Suppressor macrophage treated with lipopolysaccharide for 4 hours (primary cell): ENCODE results near the gene CCDC92.

ENCODE experiments used
- DNase-seq: peaks from one replicate; pipeline ENCODE4 v3.0.0-alpha.2; 2020

The CCDC92 gene, protein sequence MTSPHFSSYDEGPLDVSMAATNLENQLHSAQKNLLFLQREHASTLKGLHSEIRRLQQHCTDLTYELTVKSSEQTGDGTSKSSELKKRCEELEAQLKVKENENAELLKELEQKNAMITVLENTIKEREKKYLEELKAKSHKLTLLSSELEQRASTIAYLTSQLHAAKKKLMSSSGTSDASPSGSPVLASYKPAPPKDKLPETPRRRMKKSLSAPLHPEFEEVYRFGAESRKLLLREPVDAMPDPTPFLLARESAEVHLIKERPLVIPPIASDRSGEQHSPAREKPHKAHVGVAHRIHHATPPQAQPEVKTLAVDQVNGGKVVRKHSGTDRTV

DNA sequence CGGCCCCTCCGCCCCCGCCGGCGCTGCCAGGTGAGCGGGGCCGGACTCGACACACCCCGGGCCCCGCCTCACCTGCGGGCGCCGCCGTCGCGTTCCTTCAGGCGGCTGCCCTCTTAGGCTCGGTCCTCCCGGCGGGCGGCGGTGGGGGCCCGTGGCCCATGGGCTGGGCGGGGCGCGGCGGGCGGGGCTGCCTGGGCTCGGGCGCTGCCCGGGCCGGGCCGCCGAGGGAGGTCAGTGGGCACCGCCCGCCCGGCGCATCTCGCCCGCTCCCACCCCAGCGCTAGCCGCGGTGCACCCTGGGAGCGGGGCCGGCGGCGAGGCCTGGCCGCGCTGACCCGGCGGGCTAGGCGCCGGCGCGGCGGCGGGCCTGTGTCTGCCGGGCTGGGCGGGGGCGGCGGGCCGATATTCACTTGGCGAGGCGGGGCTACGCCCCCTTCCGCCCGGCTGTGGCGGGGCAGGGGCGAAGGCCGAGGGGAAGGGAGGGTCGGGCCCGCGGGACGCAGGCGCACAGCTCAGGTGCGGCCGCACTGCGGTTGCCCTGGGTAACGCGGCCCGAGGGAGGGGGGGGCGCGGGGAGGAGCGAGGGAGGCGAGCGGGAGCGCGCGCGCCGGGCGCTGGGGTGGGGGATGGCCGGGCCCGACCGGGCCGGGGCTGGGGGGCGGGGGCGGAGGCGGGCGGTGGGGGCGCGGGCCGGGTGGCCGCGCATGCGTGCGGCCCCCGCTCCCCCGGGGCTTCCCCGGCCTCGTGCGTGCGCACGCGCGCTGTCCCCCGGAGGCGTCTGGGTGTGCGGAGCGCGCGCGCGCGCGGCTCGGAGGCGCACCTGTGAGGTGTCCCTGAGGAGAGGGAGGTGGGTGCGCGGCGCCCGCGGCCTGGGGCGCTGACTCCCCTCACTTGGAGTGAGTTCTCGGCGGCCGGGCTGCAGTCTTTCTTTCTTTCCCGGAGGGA lies at the start of gene CCDC92, which contains the start of gene ZNF664:
Gene CCDC92 (minus strand): TSS at position 375 of the 945 bp plus-strand sequence. CDS start 28,526 bp downstream, outside the sequence.
Gene ZNF664 (plus strand): TSS at position 759 of the 945 bp plus-strand sequence. CDS start 38,930 bp downstream, outside the sequence.
- DNase-seq: peak; percentile 89

DNA sequence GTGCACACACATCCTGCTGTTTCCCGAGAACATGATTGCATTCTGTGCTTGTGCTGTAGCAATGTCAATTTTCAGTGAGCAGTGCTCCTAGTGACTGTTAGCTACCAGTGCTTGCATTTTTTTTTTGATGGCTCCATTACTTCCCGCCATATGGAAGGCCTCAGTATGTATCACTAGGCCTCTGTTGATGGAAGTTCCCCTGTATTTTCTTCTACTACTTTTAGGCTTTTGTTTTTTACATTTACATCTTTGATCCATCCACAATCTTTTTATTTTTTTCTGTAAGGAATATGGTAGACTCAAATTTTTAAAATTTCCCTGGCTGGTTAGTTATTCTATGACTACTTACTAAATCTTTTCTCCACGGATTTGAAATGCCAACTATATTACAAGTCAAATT lies 49.5 kb upstream of the CCDC92 start:
- no peak for DNase-seq

DNA sequence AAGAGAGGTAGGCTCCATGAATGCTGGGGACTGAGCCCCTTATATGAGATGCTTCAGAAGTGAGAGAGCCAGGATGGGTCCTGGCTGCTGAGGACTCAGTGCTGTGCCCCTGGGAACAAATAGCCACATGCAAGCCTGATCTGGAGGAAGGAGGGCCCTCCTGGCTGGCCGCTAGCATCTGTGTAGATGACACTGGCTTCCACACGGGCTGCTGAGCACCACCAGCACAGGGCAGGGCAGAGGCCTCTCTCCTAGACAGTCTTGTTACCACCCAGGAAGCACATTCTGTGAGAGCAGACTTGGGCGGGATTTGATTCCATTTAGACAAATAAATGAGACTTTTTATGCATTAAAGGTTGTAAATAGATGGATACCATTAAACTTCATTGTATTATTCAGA lies 48.4 kb upstream of the CCDC92 start:
- DNase-seq: no peak

DNA sequence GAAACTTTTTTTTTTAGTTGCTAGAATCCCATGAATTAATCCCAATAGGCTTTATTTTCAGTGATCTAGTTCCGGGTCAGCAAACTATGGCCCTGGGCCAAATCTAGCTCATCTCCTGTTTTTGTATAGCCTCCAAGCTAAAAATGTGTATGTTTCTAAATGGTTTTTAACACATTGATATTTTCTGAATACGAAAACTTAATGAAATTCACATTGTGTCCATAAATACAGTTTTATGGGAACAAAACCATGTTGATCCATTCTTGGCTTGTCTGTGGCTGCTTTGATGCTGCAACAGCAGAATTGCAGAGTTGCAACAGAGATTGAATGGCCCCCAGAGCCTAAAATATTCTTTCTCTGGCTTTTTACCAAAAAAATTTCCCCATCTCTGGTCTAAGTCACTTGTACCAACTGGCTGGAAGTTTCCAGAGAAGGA lies 47.9 kb upstream of the CCDC92 start:
- DNase-seq: no peak

DNA sequence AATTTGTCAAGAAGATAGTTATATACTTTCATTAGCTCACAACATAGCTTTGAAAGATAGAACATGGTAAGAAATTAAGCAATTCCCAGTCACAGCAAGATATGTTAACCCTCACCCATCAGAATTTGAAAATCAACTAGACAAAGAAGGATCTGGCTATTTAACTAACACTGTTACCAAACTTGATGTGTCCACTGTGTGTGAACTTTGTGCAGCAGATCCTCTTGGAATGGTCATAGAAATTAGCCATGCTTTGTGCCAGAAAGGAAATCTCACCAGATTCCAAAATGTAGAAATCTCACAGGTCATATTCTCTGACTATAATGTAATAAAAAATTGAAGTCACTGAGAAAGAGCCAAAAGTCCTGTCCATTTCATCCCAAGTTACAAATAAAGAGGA lies 46.5 kb upstream of the CCDC92 start:
- no peak for DNase-seq

DNA sequence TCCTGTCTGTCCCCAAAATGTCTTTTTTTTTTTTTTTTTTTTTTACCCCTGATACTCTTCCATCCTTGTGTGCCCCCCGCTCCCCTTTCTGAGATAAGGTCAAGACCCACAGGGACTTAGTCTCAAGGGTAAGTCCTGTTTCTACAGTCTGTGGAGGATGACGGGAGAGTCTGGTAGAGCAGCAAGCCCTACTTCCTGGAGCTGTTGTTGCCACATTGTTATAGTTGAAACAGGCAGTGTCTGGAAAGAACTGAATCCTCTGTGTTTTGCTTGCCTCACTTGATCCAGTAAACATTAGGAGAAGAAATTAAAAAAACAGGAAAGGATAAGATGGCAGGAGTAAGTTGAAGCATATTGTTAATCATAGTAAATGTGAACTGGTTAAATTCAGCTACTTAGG lies 45.9 kb upstream of the CCDC92 start:
- DNase-seq: no peak

DNA sequence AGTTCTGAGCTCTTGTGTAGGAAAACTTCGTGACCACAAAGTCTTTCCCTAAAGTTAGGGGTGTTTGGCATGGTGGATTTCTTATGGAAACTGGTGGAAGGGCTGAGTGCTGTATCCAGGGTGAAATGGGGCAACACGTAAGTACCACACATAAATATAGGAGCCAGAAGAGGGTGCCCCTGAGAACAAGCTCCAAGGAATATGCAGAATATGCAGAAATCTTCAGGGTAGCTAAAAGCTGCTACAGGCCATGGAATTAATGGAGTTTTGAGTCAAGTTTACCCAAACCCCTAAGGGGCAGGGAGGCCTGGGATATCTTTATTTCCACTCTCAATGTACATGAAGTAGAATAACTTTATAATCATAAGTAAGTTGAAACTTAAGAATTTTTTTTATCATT lies 44.4 kb upstream of the CCDC92 start:
- DNase-seq: no peak

DNA sequence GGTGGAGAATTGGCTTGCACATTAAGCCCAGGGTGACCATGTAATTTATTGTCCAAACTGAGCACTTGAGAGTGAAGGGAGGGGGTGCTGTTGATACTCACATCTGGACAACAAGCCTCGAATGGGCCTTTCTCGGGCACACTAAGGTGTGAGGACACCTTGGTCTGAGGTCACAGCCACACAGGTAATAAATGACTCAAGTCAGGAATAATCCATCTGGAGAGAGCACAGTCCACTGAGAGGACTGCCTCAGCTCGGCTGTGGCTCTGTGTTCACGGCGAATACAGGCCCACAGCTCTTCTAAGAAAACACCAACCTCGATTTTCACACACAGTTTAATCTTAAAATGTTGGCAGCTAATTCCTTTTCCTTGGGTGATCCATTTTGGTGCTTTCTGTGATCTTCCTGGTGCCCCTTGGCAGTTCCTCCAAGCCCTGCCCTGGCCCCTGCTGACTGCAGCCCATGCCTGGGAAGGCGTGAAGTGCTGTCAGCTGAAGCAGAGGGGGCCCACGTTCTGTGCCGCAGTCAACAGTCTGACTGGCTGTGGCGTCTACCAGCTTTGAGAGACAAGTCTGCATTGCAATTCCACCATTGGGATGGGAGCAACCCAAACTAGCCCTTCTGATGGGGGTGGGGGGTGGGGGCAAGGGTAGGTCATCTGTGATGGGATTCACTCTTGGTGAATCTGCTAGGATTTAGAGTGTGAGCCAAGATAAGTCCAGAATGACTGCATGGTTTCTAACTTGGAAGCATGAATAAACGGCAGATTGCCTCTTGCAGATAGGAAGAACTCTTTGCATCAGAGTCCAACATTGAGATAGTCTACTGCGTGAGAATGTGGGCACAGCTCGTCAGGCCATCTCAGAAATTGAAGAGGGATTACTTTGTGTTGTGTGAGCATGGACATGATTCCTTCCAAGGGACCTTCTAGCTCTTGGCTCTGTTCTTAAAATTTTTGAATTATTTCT lies 43.1 kb upstream of the CCDC92 start:
- DNase-seq: no peak

DNA sequence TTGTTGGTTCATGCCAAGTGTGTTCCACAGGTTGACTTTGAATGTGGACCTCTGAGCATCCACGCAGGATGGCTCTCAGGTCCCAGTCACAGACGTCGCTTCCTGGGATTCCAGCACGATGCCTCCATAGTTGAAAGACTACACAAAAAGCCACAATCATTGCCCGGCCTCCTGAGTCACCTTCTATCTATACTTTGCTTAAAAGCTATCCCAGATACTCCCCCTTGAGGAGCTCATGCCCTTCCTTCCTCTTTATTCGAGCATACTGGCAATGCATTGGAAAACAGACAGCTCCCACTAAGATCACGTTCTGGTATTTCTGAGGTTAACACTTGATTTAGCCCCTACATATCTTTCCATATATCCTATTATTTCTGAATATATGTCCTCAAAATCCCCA lies 40.4 kb upstream of the CCDC92 start:
- DNase-seq: no peak

DNA sequence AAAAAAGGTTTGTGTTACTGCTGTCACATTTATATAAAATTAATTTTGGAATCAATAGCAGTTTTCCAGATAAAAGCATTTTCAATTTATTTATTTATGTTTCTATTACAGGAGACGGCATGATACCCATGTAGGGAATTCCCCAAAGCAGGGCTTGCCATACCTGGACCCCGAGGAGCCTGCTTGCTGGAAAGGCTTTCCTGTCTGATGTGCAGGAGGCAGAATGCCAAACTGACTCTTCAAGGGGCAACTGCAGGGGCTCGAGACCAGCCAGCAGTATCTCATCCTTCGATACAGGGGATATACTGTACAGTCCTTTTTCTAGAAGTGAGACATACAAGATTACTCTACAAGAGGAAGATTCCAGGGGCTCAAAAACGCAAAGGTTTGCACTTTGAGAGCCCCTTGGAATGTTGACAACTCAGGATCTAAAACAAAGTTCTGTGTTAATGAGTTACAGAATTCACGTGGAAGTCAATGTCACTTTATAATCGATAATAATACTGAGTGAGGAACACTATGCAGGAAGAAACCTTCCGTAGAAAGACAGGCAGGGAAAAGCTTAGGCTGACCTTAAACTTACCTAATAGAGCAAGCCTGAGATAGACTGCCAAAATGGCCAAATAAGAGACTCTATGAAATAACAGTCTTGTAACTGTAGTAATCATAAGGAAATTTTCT lies 38.9 kb upstream of the CCDC92 start:
- no peak for DNase-seq

DNA sequence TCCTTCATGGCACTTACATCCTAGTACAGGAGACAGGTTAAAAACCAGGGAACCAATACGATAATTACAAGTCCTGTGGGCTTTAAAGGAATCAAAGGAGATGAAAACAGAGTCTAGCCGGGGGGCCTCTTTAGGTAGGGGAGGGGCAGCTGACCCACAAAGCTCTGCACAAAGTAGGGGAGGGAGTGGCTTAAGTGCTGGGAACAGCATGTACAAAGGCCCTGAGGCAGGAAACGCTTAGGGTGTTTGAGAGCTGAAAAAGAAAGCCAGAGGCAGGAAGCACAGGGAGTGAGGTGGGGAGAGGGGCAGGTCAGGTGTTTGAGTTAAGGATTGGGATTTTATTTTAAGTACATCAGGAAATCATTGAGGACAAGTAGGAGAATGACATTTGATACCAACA lies 38.1 kb upstream of the CCDC92 start:
- no peak for DNase-seq

DNA sequence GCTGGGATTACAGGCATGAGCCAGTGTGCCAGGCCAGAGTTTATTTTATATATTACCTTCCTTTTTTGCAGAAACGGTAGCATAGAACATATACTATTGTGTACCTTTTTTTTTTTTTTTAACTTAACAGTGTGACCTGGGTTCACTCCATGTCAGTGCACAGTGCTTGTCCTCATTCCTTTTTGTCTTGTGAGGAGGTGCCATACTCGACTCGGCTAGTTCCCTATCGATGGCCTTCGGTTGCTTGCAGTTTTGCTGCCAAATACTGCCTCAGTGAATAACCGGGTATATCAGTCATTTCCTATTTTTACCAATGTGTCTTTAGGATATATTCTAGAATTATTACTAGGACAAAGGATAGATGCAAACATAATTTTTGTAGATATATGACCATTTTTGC lies 37.1 kb upstream of the CCDC92 start:
- no peak for DNase-seq

DNA sequence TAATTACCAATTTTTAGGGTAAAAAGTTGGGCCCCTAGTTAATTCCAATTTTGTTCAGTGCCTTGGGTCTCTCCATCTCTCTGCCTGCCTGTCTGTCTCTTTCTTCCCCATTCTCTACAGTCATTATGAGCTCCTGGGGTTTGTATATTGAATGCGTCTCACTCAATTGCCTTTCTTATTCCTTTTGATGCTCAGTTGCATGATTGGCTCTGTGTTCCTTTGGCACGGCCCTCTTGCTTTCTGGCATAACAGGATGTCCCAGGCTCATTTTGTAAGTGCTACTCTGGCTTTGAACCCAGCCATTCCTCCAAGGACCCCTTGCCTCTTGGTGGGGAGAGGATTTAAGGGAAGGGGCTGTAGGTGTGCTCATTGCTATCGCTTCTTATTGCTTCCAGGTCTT lies 36.0 kb upstream of the CCDC92 start:
- DNase-seq: no peak

DNA sequence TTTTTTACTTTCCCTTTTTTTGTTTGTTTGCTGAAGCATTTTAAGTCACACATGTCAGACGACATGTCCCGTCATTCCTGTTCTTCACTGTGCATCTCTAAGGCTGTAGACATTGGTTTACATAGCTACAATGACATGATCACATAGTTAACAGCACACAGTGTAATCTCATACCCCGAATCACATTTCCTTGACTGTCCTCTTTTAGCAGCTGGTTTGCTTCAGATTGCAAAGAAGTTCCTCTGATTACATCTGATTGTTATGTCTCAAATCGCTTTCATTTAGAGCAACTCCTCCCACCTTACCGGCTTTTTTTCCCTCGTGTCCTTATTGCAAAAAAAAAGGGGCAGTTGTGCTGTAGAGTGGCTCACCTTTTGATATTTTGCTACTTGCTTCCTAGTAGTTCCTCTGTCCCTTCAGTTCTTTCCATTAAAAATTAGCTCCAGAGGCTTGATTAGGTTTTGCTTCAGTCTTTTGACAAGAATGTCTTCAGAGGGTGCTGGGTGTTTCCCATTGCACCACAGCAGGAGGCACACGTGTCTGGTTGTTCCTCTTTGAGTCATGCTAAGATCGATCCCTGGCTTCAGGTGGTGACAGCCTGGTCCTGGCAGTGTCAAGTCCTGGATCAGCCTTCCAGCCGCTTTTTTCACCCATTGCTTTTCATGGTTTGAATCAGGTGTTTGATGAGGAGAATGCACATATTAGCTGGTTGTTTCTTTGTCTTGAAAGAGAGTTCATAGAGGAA lies 35.4 kb upstream of the CCDC92 start:
- DNase-seq: peak; percentile 43

DNA sequence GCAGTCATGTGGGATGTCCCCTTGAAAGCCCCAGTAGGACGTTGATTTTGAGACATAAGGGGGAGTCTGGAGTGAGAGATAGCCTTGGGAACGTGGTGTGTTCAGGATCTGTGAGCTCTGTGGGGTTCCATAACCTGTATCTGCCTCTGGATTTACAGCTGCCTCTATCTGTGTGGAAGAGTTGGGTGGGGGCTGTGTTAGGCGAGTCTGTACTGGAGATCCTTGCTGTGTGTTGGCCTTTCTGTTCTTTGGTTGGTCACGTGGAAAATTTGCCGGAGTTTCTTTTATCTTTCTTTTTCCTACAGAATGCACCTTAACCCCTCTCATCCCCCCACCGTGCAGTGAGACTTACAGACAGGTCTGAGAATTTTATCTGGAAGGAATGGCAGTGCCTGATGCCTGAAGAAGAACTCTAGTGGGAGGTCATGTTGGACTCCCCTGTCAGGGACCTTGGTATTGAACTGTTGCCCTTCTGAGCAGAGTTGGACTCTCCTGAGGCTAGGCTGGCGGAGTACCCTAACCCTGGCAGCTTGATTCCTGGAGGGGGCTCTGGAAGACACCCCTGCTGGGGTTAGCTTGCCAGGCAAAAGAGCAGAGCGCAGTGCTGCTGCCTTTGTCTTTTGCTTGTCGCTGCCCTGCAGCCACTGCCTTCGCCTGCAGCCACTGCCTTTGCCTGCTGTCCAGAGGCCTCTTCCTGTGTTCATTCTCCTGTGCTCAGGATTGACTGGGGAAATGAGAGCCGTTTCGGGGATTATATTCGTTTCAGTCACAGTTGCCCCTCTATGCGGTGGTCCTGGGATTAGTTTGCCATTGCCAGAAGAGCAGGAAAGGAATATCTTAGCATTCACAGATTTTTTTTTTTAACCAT lies 34.4 kb upstream of the CCDC92 start:
- DNase-seq: no peak

DNA sequence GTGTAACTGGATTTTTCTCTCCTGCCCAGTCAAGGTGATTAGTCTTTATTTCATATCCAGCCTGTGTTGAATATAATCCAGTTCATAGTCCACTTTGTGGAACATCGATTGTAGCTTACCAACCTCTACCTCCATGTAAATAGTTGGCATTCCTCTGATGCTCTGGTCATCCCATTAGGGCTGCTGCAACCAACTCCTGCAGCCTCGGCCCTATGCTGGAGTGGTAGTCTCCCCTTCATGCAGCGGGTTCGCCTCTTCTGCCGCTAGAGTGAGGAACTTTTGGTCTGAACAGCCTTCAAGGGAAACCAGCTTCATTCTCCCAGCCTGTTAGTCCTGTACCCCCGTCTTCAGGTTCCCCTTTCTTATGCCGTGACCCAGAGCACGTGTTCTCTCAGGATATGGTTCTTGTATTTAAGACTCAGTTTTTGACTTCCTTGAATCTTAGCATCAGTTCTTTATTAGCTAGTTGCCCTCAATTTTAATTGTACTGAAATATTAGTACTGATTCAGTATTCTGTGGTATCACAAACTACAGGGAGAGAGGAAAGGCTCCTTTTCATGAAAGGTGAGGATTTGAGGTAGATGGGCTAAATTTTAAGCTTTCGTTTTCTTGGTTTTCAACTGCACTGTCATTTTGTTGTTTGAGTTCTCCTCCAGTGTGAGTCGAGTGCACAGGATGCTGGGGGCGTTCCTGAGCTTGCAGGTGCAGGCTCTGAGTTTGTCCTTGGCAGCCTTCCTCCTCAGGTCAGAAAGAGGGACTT lies 33.6 kb upstream of the CCDC92 start:
- DNase-seq: peak; percentile 35

DNA sequence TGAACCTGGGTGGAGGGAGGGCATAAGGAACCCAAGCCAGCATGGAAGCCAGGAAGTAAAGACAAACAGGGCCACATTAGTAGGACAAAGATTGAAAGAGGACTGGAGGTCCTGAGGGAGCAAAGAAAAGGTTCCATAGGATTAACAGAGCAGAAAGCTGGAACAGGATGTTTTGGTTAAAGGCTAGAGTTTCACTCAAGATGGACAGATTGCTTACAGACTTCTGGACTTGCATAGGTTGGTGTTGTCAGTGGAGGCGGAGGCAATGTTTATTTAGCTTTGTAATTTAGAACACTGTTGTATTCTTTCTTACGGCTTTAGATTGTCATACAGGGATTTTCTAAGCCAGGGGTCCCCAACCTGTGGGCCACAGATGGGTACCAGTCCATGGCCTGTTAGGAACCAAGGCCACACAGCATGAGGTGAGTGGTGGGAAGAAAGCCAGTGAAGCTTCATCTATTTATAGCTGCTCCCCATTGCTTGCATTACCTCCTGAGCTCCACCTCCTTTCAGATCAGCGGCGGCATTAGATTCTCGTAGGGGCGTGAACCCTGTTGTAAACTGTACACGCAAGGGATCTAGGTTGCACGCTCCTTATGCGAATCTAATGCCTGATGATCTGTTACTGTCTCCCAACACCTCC lies 31.7 kb upstream of the CCDC92 start:
- DNase-seq: no peak

DNA sequence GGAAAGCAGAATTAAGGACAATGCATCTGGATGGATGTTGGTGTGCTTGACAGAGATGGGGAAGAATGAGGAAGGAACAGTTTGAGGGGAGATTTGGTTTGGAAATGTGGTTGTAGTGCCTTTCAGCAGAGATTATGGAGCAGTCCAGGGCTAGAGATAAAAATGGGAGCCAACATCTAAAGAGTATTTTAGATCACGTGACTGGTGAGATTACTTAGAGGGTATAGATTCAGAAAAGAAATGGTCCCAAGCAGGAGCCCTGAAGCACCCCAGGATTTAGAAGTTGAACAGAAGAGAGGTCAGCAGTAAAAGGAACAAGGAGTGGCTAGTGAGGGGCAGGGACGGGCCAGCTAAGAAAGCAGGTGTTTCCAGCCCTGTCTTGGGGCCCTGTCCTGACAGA lies 30.0 kb upstream of the CCDC92 start:
- DNase-seq: no peak
